GM18873 (cell line): Measurements from ENCODE around the gene CYP24A1.

ENCODE experiments used
- ATAC-seq: cut with Tn5 transposase; IDR thresholded peaks from one replicate; pipeline ENCODE4 v1.9.1; 2021; ENCODE audit warnings: mild to moderate bottlenecking, moderate library complexity, moderate number of reproducible peaks; ENCODE audit not compliant: unreplicated experiment, low FRiP score

Gene CYP24A1

GRCh38 chr20:54177378-54177777 lies 3.6 kb upstream of the CYP24A1 start:
- ATAC-seq = no peak

GRCh38 chr20:54176610-54177009 lies 2.8 kb upstream of the CYP24A1 start:
- no peak for ATAC-seq

GRCh38 chr20:54174457-54175175 lies 830 bp upstream of the CYP24A1 start:
- no peak for ATAC-seq

GRCh38 chr20:54172856-54173652 lies 732 bp downstream of the CYP24A1 start:
- no peak for ATAC-seq

GRCh38 chr20:54172532-54172855 lies 1.3 kb downstream of the CYP24A1 start:
- ATAC-seq = no peak

- ATAC-seq = no peak
Measured at GRCh38 chr20:54170963-54171362, 2.8 kb downstream of the CYP24A1 start.

- ATAC-seq = no peak
Measured at GRCh38 chr20:54170026-54170471, 3.7 kb downstream of the CYP24A1 start.

GRCh38 chr20:54168961-54169862 lies 4.6 kb downstream of the CYP24A1 start:
- ATAC-seq = no peak

- no peak for ATAC-seq
Measured at GRCh38 chr20:54167909-54168872, 5.6 kb downstream of the CYP24A1 start.

- no peak for ATAC-seq
Measured at GRCh38 chr20:54166987-54167662, 6.7 kb downstream of the CYP24A1 start.

- no peak for ATAC-seq
Measured at GRCh38 chr20:54165803-54166202, 8.0 kb downstream of the CYP24A1 start.

- no peak for ATAC-seq
Measured at GRCh38 chr20:54165014-54165413, 8.8 kb downstream of the CYP24A1 start.

- ATAC-seq = no peak
Measured at GRCh38 chr20:54163402-54163801, 10.4 kb downstream of the CYP24A1 start.

GRCh38 chr20:54162378-54163009 lies 11.3 kb downstream of the CYP24A1 start:
- no peak for ATAC-seq

GRCh38 chr20:54161821-54162149 lies 12.0 kb downstream of the CYP24A1 start:
- no peak for ATAC-seq

GRCh38 chr20:54161008-54161820 lies 12.6 kb downstream of the CYP24A1 start:
- no peak for ATAC-seq

GRCh38 chr20:54160065-54161007 lies 13.4 kb downstream of the CYP24A1 start:
- no peak for ATAC-seq
